ENCODE results near the gene C14orf132.

DNA sequence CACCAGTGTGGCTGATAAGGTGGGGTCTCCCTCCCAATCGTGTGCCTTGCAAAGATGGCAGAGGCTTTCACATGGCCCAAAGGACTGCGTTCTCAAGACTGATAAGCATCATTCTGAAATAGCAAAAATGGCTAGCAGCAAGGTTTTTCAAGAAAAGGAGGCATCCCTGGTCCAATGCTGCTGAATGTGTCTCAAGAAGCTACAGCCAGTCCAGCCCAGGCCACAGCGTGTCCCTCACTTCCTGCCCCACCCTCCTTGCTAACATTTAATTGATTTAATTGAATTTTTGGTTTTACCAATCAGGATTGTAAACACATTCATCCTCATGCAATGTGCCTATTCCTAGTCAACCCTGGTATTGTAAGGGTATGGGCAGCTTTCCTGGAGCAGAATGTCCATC, 55.9 kb downstream of the C14orf132 start:
- no peak for TF ChIP-seq POLR2A (IDR thresholded peaks at IDR 0.05)
- TF ChIP-seq, protein P1, sequence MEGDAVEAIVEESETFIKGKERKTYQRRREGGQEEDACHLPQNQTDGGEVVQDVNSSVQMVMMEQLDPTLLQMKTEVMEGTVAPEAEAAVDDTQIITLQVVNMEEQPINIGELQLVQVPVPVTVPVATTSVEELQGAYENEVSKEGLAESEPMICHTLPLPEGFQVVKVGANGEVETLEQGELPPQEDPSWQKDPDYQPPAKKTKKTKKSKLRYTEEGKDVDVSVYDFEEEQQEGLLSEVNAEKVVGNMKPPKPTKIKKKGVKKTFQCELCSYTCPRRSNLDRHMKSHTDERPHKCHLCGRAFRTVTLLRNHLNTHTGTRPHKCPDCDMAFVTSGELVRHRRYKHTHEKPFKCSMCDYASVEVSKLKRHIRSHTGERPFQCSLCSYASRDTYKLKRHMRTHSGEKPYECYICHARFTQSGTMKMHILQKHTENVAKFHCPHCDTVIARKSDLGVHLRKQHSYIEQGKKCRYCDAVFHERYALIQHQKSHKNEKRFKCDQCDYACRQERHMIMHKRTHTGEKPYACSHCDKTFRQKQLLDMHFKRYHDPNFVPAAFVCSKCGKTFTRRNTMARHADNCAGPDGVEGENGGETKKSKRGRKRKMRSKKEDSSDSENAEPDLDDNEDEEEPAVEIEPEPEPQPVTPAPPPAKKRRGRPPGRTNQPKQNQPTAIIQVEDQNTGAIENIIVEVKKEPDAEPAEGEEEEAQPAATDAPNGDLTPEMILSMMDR (IDR thresholded peaks at IDR 0.05) = no peak
- no peak for TF ChIP-seq POLR2AphosphoS5 (IDR thresholded peaks at IDR 0.05)
- TF ChIP-seq EP300 (IDR thresholded peaks at IDR 0.05; ENCODE audit: low read depth) = no peak

Data from transverse colon (tissue), 4 donors.